Endothelial cell (in vitro differentiated cells): ENCODE measurements around the gene PEX13. TPM values are rescaled to one million over a fixed set of nuclear protein-coding genes. Genes with fewer than 3 reads are reported as not detected.
A peak's percentile ranks its signal among the peaks of the same experiment; 100 is the strongest.

ENCODE experiments used
- DNase-seq: peaks from one replicate; pipeline ENCODE4 v3.0.0; 2021; ENCODE audit warnings: low spot score
- H3K27ac Mint-ChIP-seq: one replicate; pipeline ENCODE4 v1.8.0; 2021; ENCODE audit warnings: mixed read lengths, inconsistent platforms; ENCODE audit not compliant: unreplicated experiment
- H3K27me3 Mint-ChIP-seq: one replicate; pipeline ENCODE4 v1.8.0; 2021; ENCODE audit warnings: mild to moderate bottlenecking, moderate library complexity, mixed read lengths, inconsistent platforms; ENCODE audit not compliant: unreplicated experiment
- H3K36me3 Mint-ChIP-seq: one replicate; pipeline ENCODE4 v1.8.0; 2021; ENCODE audit warnings: mild to moderate bottlenecking, low read depth, mixed read lengths, inconsistent platforms; ENCODE audit not compliant: unreplicated experiment
- H3K4me1 Mint-ChIP-seq: one replicate; pipeline ENCODE4 v1.8.0; 2021; ENCODE audit warnings: mild to moderate bottlenecking, mixed read lengths, inconsistent platforms; ENCODE audit not compliant: unreplicated experiment
- H3K4me3 Mint-ChIP-seq: one replicate; pipeline ENCODE4 v1.8.0; 2021; ENCODE audit warnings: mild to moderate bottlenecking, mixed read lengths, inconsistent platforms; ENCODE audit not compliant: unreplicated experiment
- H3K9me3 Mint-ChIP-seq: one replicate; pipeline ENCODE4 v1.8.0; 2021; ENCODE audit warnings: mixed read lengths, inconsistent platforms; ENCODE audit not compliant: unreplicated experiment
- CTCF ChIP-seq: fragments of 200-600 bp; sonication (generic); IDR thresholded peaks from one replicate; pipeline ENCODE4 v1.5.0; 2021; ENCODE audit warnings: antibody characterized with exemption; ENCODE audit not compliant: unreplicated experiment
- total RNA-seq: library from RNA; stranded (reverse); fragmentation: NEBNext Ultra II Directional; extraction: Animal tissue kit (Norgen Biotek cat#: 25700); gene quantifications from one replicate; pipeline ENCODE4 v1.2.1, GENCODE V29; 2021; ENCODE audit not compliant: unreplicated experiment

The PEX13 gene
- total RNA-seq, 1 donor from 2014 or later: 24.8 TPM

DNA sequence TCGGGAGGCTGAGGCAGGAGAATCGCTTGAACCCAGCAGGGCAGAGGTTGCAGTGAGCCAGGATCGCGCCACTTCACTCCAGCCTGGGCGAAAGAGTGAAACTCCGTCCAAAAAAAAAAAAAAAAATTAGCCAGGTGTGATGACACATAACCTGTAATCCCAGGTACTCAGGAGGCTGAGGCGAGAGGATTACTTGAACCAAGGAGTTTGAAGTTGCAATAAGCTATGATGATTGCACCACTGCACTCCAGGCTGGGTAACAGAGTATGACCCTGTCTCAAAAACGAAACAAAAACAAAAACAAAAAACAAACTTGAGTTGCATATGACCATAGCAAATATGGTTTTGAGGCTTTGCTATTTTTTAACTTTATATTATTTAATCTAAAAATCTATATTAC lies 74.0 kb downstream of the PEX13 start:
- H3K27ac Mint-ChIP-seq: no peak overlapping the region
- no peak for TF ChIP-seq CTCF
- peaks cover 5% of the 10 kb centered on the region for H3K27me3 Mint-ChIP-seq
- DNase-seq: no peak
- peaks cover 18% of the 10 kb centered on the region for H3K36me3 Mint-ChIP-seq
- H3K4me3 Mint-ChIP-seq: no peak overlapping the region
- peaks cover 4% of the 10 kb centered on the region for H3K4me1 Mint-ChIP-seq
- no peaks in the 10 kb centered on the region for H3K9me3 Mint-ChIP-seq

- Mint-ChIP-seq H3K27me3 (peaks cover 5% of the 10 kb centered on the region), H3K36me3 (peaks cover 11% of the 10 kb centered on the region), H3K27ac (no peak overlapping the region), H3K4me1 (peaks cover 4% of the 10 kb centered on the region), H3K9me3 (no peaks in the 10 kb centered on the region), H3K4me3 (peak overlapping the region; percentile 76)
- no peak for DNase-seq
- TF ChIP-seq CTCF: no peak
These were observed 78.9 kb downstream of the PEX13 start for GRCh38 chr2:61096438-61096837.

DNA sequence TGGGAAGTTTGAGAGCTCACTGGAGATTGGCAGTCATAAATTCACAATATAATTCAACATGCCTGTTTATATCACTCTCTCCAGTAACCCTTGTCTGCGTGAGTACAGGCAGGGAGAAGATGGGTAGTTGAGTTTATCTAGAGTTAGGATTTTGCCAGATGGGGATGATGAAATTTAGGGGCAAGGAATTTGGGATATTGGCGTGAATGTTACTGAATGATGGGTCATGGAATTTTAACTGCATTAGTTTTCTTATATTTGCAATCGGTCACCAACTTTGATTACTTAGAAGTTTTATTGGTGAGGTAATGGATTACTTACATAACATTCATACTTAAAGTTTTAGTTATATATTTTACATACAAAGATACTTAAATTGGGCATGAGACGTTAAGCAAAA lies 83.3 kb downstream of the PEX13 start:
- Mint-ChIP-seq H3K4me3 (no peak overlapping the region), H3K9me3 (no peaks in the 10 kb centered on the region), H3K27me3 (peaks cover 5% of the 10 kb centered on the region), H3K4me1 (peaks cover 3% of the 10 kb centered on the region), H3K36me3 (peaks cover 21% of the 10 kb centered on the region), H3K27ac (no peak overlapping the region)
- TF ChIP-seq CTCF: no peak
- no peak for DNase-seq

Other genes starting within 250 kb of the PEX13 start
- gene REL, start 136.1 kb upstream of the PEX13 start, total RNA-seq: 16.4 TPM
- gene PUS10, start 535 bp downstream of the PEX13 start, total RNA-seq: 8.5 TPM
- gene SANBR, start 48.2 kb downstream of the PEX13 start, total RNA-seq: 27.3 TPM
- gene C2orf74, start 144.5 kb downstream of the PEX13 start, total RNA-seq: 13.6 TPM